GM21619 (cell line): ENCODE measurements around the gene HIPK1.

ENCODE experiments used
- ATAC-seq: cut with Tn5 transposase; IDR thresholded peaks from one replicate; pipeline ENCODE4 v1.9.1; 2021; ENCODE audit not compliant: unreplicated experiment

HIPK1 gene

DNA sequence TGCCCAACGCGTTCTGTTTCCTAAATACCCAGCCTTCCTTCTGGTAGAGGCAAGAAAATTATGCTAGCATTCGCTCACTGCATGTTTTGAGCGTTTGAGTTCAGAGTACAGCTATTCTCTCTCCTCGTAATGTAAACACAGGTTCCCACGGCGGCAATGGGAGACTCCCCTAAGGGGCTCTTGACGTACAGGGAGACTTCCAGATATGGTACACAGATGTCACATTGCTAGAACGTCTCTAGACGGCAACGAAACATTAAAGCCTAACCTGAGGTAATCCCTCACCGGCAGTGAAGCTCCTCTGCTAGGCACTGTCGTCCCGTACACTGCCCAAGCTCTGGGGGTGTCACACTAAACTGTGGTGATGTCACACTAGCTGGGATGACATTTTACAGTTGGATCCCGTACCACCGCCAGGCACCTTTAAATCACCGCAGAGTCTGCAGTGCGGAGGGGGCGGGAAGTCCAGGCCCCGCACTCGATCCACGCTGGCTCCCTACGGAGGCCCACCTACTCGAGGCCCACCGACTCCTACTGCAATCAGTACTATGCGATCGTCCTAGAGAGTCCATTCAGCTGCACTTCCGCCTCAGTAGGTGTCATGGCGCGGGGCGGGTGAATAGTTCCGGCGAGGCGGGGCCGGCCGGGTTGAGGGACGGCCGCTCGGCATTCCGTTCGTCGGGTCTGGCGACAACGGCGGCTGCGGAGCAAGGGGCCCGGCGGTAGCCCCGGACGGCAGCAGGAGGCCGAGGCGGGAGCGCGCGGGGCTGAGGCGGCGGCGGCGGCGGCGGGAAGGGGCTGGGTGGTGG is at the start of gene HIPK1:
Gene HIPK1, plus strand, starts transcription at position 384 of the 809 bp plus-strand sequence.
- ATAC-seq: peak; percentile 63

DNA sequence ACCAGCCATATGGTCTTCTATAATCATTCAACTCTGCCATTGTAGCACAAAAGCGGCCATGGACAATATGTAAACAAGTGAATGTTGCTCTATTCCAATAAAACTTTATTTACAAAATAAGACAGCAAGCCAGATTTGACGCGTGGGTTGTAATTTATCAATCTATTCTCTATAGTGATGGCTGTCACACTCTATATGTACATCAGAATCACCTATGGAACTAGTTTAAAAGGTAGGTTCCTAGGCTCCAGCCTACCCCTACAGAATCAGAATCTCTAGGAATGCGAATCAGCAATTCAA is 49.4 kb upstream of the HIPK1 start:
- no peak for ATAC-seq

DNA sequence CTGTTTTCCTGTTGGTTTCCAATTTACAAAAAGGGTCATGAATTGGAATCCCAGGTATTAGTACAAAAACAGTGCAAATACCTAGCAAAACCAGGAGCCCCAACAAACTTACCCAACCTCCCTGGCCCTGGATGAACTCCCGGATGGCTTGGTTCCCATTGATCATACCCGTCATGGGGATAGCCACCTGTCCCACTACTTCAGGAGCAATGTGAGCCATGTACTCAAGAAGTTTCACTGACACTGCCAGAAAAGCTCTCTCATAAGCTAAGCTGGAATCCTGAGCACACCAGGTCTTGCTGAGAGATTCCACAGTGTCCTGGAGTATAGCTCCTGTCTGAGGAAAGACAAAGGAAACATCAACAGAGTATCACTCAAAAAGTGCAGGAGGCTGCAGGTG is 47.5 kb upstream of the HIPK1 start:
- no peak for ATAC-seq

DNA sequence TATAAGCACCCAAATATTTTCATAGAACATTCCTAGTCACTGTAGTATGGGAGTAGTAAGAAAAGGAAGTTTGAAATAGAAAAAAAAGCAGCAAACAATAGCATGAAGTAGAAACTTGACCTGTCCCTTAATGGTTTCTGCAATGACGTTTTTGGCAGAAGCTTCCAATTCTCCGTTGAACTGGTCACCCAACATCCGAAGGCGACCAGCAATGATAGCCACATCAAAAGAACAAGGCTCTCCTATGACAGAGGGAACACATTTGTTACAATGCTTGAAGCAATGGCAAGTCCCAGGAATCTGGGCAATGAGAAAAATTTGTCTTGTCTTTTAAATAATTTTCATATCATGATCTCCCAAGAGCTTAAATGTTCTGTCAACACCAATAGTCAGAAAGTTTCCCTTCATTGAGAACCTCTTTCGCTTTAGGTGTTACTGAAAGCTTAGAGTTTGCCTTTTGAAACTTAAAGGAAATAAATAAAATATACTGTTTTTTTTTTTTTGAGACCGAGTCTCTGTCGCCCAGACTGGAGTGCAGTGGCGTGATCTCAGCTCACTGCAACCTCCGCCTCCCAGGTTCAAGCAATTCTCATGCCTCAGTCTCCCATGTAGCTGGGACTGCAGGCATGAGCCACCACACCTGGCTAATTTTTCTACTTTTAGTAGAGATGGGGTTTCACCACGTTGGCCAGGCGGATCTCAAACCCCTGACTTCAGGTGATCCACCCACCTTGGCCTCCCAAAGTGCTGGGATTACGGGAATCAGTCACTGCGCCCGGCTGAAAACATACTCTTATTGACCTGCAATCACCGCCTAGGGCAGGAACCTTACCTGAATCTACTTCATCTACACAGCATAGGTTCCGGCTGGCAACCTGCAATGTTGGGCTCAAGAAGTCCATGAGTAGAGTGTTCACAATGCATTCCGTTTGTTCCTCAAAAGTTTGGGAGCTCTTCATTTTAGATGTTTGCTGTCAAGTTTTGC is 42.4 kb upstream of the HIPK1 start:
- no peak for ATAC-seq

DNA sequence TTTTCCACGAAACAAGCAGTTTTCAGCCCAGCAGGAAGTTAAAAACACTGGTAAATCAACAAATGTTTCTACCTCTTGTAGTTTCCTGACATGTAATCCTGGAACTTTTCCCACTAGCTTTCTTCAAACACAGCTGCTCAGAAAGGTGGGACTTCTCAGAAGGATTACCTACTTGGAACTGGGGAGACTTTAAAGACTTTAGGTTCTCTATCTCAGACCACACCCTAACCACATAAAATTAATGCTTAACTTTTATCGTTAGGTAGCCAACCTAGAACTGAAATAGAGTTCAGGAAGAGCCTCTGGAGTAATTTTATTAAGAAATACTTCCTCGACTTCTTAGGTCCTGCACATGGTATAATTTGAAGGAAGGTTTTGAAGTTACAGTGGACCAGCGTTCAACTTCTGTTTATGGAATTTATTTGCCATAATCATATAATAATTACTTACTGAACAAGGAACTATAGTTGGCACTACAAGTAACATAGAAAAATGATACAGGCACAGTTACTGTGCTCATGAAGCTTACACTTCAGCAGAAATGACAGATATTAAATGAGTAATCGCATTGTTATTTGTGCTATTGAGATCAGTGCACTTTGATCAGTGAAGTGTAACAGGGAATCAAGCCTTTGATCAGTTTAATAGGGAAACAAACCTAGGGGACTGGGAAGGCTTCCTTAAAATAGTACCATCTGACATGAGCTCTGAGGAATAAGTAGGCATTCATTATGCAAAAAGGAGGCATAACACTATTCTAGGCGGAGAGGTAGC is 41.5 kb upstream of the HIPK1 start, which contains the start of gene BCL2L15:
Gene BCL2L15, minus strand, starts transcription at position 180 of the 774 bp plus-strand sequence. CDS start 206 bp downstream, outside the sequence.
- ATAC-seq: no peak

DNA sequence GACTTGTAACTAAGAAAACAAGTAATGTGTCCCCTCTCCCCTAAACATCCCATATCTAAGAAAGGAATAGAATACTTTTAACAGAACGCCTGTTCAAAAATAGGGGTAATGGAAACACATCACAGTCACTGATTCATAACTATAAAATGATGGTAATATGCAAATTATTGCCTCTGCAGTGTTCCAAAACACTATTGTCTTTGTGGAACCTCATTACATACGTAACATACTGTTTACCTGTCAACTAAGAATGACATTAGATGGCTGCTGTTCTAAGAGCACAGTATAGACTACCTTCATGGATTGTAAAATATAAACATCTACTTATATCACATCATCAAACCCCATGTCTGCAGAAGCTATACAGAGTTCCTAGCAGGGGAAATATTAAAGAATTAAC is 38.3 kb upstream of the HIPK1 start:
- ATAC-seq: no peak

DNA sequence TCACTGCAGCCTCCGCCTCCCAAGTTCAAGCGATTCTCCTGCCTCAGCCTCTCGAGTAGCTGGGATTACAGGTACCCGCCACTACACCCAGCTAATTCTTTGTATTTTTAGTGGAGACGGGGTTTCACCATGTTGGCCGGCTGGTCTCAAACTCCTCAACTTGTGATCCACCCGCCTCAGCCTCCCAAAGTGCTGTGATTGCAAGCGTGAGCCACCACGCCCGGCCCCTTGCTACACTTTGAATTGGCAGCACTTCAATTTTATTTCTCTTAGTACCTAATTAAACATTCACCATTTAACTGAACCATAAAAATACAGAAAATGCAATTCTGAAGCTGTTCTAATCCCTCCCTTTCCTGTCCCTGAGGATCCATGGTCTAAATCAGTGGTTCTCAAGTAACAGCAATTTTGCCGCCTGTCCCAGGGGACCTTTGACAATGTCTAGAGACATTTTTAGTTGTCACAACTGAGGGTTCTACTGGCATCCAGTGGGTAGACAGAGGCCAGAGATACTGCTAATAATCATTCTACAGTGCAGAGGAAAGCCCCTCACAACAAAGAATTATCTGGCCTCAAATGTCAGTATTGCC is 37.4 kb upstream of the HIPK1 start:
- ATAC-seq: no peak

DNA sequence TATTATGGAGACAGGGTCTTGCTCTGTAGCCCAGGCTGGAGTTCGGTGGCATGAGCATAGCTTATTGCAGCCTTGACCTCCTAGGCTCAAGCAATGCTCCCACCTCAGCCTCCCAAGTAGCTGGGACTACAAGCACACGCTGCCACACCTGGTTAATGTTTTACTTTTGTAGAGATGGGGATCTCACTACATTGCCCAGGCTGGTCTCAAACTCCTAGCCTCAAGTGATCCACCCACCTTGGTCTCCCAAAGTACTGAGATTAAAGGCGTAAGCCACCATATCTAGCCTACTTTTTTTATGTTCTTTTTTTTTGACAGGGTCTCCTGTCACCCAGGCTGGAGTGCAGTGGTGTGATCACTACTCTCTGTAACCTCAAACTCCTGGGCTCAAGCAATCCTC is 35.9 kb upstream of the HIPK1 start:
- no peak for ATAC-seq

DNA sequence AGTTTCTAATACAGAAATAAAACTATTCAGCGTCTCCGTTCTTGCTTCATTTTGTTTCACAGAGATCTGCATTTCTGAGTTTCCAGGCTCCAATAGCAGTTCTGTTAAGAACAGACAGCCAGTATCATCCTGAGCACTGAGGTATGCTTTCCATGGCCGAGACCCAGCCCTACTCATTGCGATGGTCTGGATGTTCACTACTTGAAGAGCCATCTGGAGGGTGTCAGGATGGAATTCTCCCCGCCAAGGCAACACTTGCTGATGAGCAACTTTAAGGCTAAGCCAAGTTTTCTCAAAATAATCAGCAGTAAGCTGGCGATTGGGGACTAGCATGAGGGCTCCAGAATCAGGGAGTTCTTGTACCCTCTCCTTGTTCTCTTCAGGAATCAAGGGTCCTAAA is 34.0 kb upstream of the HIPK1 start:
- ATAC-seq: no peak

DNA sequence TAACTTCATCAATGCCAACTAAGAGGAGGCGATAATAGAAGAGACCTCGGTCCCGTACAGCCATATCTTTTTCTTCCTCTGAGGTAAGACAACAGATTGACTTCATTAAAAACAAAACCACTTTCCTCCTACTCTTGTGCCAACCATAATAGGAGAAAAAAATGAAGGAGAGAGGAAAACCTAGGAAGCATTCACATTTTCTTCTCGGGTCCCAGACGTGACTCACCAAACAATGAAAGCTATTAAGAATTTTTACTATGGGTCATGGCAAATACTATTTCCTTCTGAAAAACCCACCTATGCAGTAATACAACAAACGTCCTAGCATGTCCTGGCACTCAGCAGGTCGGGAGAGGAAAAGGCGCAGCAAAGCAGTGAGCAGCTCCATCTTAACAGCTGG is 33.2 kb upstream of the HIPK1 start:
- no peak for ATAC-seq

DNA sequence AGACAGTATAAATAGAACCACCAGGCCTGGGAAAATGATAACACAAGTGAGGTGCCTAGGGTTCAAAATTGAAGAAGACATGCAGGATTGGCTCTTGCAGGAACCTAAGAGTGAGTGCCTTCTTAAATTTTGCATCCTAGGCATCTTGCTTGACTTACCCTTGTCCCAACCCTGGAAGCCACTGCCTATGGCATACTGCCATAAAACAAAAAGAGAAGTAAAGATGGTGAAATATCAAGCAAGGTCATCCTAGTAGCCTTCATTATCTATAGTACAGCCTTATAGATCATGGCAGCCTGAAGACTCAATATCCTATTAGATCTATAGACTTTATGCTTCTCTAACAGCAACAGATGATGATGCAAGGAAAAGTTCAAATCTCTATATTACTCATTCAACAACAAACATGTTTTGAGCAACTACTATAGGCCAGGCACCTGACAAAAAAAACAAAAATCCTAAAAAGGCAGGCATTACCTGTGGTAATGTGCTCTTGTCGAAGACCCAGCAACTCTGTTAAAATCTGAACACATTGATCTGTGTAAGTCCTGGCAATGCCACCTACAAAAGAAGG is 30.8 kb upstream of the HIPK1 start:
- ATAC-seq: no peak

DNA sequence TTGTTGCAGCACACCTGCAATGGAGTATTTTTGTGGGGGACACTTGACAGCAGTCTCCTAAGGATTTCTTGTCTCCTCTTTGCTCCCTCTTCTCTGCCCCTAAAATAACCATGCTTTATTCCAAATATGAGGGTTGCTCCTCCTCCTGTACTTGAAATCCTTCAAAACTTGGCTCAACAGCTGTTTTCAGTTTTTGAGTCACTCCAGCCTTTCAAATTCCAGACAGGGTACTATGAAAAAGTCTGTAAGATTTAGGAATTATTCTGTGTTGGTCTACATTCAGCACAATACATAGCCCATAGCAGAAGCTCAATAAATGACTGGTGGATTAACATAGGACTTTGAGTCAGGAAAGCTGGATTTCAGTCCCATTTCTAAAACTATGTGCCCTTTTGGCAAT is 30.0 kb upstream of the HIPK1 start:
- ATAC-seq: no peak

DNA sequence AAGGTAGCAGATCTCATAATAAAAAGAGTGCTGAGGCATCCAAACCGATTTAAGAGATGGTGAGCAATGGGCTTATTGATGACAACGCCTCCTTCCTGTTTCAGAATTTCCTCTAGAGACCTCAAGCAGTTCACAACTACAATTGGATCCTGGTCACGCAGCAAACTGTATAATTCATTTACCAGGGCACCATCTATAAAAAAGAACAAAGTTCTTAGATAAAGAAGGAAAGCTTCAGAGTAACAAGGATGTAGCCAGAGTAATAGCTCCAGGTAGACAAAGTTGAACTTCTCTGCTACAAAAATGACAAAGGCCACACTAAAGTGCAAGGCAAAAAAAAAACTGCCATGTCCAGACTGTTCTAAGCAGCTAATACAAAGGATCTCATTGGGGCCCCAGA is 27.9 kb upstream of the HIPK1 start:
- no peak for ATAC-seq

DNA sequence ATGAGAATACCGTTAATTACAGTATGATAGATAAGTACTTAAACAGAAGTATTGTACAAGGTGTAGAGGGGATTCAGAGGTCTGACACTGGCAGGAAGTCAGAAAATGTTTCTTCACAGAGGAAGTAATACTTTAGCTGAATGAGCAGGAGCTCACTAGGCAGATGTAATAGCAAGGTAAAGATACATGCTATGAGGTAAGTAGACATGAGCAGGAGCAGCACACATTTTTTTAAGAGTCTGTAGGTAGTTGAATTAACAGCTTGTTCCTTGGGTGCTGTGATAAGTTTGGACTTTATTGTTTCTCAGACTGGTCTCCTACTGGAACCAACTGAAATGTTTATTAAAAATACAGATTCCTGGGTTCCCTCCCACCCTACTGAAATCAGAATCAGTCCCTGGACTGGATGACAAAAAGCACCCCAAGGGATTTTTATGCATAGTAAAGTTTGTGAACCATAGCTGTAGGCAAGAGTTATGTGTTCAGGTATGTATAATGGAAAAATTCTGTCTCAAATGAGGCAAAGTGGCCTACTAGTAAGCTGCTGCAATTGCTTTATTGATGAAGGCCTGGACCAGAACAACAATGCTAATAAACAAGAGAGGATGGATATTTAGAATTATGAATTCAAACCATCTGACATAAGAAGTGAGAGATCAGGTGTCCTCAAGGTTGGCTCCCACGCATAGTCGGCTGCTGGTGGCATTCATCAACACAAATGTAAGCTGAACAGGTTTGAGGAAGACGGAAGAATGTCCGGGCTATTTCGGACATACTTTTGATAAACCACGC is 25.4 kb upstream of the HIPK1 start:
- ATAC-seq: no peak

DNA sequence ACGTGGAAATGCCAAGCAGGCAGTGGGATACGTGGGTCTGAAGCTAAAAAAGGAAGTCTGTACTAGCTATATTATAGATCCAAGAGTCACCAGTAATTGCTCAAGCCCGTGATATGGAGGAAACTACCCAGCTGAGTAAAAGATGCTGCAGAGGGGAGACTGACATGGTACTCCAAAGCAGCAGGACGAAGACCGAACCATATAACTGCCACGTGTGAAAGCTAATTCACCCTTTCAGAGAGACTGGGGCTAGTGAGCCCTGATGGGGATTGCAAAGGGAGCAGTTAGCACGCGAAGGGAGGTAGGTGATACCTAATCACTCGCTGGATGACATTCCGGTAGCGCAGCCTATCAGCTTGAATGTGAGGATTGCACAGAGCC is 24.8 kb upstream of the HIPK1 start:
- ATAC-seq: peak; percentile 29

DNA sequence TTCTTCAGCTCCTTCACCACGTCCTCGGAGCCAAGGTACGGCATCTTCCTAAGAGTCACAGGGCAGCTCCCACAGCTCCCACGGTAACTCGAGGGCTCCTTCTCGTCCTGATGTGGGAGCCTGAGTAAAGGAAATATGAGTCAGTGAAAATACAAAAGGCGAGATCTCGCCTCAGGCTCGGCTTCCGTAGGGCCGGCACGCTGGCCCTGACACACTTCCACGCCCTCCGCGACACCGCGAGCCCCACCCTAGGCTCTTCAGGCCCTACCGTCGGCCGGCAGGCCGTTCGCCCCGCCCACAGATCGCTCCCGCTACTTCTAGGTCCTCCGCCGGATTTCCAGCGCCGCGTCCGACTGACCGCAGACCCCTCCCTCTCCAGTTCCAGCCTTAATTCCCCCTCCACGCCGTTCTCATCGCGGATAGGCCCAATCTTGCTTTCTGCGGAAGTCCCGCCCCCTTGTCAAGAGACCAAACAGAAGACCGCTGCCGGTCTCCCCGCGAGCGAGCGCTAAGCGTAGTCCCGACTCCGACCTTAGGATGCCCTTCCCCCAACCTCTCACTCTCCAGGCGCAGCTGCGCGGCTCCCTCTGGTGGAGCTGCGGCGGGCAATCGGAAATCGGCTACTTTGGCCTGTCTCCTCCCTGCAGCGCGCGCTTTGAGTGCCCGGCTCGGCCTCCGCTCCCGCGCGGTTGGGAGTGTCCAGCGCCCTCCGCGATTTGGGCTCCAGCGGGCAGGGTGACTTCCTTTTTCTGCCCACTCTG is 24.3 kb upstream of the HIPK1 start, which contains the start of the genes AP4B1 and DCLRE1B:
Gene AP4B1, minus strand, starts transcription at position 126 of the 761 bp plus-strand sequence. Its CDS starts 82 bp downstream, at position 44.
Gene DCLRE1B, plus strand, starts transcription at position 653 of the 761 bp plus-strand sequence. CDS start 261 bp downstream, outside the sequence.
- peak; percentile 90 for ATAC-seq

DNA sequence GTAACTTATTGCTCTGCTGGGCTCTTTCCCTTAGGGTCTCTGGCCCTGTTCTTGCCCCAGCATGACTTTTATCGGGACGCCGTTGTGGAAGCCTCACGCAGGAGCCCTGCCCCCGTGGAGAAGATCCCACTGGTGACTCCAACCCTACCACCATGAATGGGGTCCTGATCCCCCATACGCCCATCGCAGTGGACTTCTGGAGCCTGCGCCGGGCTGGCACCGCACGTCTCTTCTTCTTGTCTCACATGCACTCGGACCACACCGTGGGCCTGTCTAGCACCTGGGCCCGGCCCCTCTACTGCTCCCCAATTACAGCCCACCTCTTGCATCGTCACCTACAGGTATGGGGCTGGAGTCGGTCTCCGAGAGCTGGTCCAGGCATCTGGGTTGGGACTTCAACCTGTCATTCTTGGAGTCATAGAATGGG is 23.7 kb upstream of the HIPK1 start:
- ATAC-seq: no peak

DNA sequence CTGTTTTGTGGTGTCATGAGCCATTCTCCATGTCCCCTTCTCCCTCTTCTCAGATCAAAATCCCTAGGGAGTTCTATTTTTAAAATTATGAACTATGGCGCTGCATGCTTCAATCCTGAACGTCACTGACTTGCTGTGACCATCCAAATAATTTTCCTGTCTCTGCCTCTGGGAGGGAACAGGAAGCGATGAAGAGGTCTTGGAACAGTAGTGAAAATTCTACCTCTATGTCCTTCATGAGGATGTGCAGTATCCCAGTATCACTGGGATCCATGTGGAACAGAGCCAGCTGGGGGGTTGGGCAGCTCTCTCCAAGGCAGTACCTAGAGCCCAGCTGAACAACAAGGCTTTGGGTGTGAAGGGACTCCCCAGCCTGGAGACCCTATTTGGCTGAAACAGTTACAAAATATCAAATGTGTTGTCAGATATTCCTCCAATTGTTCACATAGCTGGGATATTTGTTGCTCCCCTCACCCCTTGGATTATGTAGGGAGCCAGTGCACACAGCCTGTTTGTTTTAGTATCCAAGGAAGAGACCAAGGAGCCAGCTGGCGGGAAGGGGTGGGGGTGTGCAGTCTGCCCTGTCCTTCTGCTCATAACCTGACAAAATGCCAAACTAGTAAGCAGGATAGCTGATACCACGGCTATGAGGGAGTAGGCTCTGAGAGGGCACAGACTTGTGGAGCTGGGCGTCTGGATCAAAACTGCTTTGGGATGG is 16.4 kb upstream of the HIPK1 start:
- no peak for ATAC-seq
